Measurements from ENCODE around the gene FAM234B. TPM values are rescaled to one million over a fixed set of nuclear protein-coding genes. Genes with fewer than 3 reads are reported as not detected.
"Not testable (repeated sequence)": the region's sequence is repeated elsewhere in the genome, so short reads cannot be mapped to it uniquely, and the experiment has no call there.

FAM234B gene
- total and polyA plus RNA-seq, 7 experiments from 2014 or later: 2.6 to 5.8 (median 4.3) TPM

- H3K36me3 ChIP-seq (ENCODE audit: control insufficient read depth in 2 of 3, insufficient read depth in 3 of 3, low read length in 3 of 3); H3K4me1 ChIP-seq (ENCODE audit: control insufficient read depth in 2 of 2, insufficient read depth in 2 of 2, low read length in 2 of 2); H3K27me3 Mint-ChIP-seq; H3K9me3 Mint-ChIP-seq; H3K9me3 ChIP-seq (ENCODE audit: control insufficient read depth in 2 of 3, low read length in 3 of 3); H3K27ac Mint-ChIP-seq; CTCF ChIA-PET; H3K4me3 Mint-ChIP-seq; intact Hi-C loops (cut with micrococcal nuclease); H3K27ac ChIP-seq (ENCODE audit: low read depth, low read length); H3K4me1 Mint-ChIP-seq; ATAC-seq; POLR2A ChIA-PET; H3K4me3 ChIP-seq (ENCODE audit: low read length); H3K27me3 ChIP-seq (ENCODE audit: control insufficient read depth in 2 of 2, insufficient read depth in 2 of 2, low read length in 2 of 2); DNase-seq: not testable (repeated sequence)
- H3K36me3 Mint-ChIP-seq: peaks cover 0 to 54% (median 26%) of the 10 kb centered on the region in 5 donors
Observed at GRCh38 chr12:13083638-13084037, 39.5 kb downstream of the FAM234B start.

- Mint-ChIP-seq H3K27ac (no peak overlapping the region), H3K4me3 (no peak overlapping the region), H3K4me1 (peaks cover 0 to 3% (median 0%) of the 10 kb centered on the region in 7 donors), H3K27me3 (no peaks in the 10 kb centered on the region), H3K9me3 (peaks cover 0 to 3% (median 0%) of the 10 kb centered on the region in 11 donors), H3K36me3 (peaks cover 0 to 49% (median 20%) of the 10 kb centered on the region in 5 donors)
- ChIA-PET CTCF (no interaction called here), POLR2A (no interaction called here)
- Histone ChIP-seq H3K4me3 (ENCODE audit: low read length) (no peak overlapping the region), H3K4me1 (ENCODE audit: control insufficient read depth in 2 of 2, insufficient read depth in 2 of 2, low read length in 2 of 2) (no peaks in the 10 kb centered on the region), H3K27me3 (ENCODE audit: control insufficient read depth in 2 of 2, insufficient read depth in 2 of 2, low read length in 2 of 2) (no peaks in the 10 kb centered on the region), H3K27ac (ENCODE audit: low read depth, low read length) (no peak overlapping the region), H3K9me3 (ENCODE audit: control insufficient read depth in 2 of 3, low read length in 3 of 3) (no peaks in the 10 kb centered on the region), H3K36me3 (ENCODE audit: control insufficient read depth in 2 of 3, insufficient read depth in 3 of 3, low read length in 3 of 3) (peaks cover 0 to 3% (median 0%) of the 10 kb centered on the region in 3 experiments)
- ATAC-seq: no peak
- intact Hi-C loops (cut with micrococcal nuclease): no loop called here
- DNase-seq: no peak
Observed at GRCh38 chr12:13084898-13085640, 40.9 kb downstream of the FAM234B start.

GRCh38 chr12:13085968-13086686 lies 41.9 kb downstream of the FAM234B start:
- H3K9me3 ChIP-seq (ENCODE audit: control insufficient read depth in 2 of 3, low read length in 3 of 3): no peaks in the 10 kb centered on the region
- no peak for DNase-seq
- no peak overlapping the region for H3K4me3 Mint-ChIP-seq
- CTCF ChIA-PET: no interaction called here
- no peak overlapping the region for H3K27ac ChIP-seq (ENCODE audit: low read depth, low read length)
- peaks cover 0 to 1% (median 0%) of the 10 kb centered on the region in 3 experiments for H3K36me3 ChIP-seq (ENCODE audit: control insufficient read depth in 2 of 3, insufficient read depth in 3 of 3, low read length in 3 of 3)
- H3K4me3 ChIP-seq (ENCODE audit: low read length): no peak overlapping the region
- H3K27ac Mint-ChIP-seq: no peak overlapping the region
- POLR2A ChIA-PET: no interaction called here
- peaks cover 0 to 38% (median 9%) of the 10 kb centered on the region in 5 donors for H3K36me3 Mint-ChIP-seq
- H3K27me3 Mint-ChIP-seq: peaks cover 0 to 1% (median 0%) of the 10 kb centered on the region in 5 donors
- peaks cover 0 to 3% (median 0%) of the 10 kb centered on the region in 11 donors for H3K9me3 Mint-ChIP-seq
- no peaks in the 10 kb centered on the region for H3K4me1 ChIP-seq (ENCODE audit: control insufficient read depth in 2 of 2, insufficient read depth in 2 of 2, low read length in 2 of 2)
- ATAC-seq: no peak
- H3K27me3 ChIP-seq (ENCODE audit: control insufficient read depth in 2 of 2, insufficient read depth in 2 of 2, low read length in 2 of 2): no peaks in the 10 kb centered on the region
- intact Hi-C loops (cut with micrococcal nuclease): no loop called here
- peaks cover 0 to 3% (median 0%) of the 10 kb centered on the region in 7 donors for H3K4me1 Mint-ChIP-seq

GRCh38 chr12:13087766-13088165 lies 43.6 kb downstream of the FAM234B start:
- ATAC-seq: no peak
- H3K4me1 Mint-ChIP-seq: peaks cover 0 to 3% (median 0%) of the 10 kb centered on the region in 7 donors
- no peak overlapping the region for H3K4me3 Mint-ChIP-seq
- DNase-seq: no peak
- no peaks in the 10 kb centered on the region for H3K27me3 ChIP-seq (ENCODE audit: control insufficient read depth in 2 of 2, insufficient read depth in 2 of 2, low read length in 2 of 2)
- CTCF ChIA-PET: interaction anchor here (0.5 to 3.4 kb wide), 2 partner anchors 13 to 124 kb away, joined by 3 to 8 read pairs; no protein-coding TSS in a partner anchor
- intact Hi-C loops (cut with micrococcal nuclease): no loop called here
- no peak overlapping the region for H3K27ac ChIP-seq (ENCODE audit: low read depth, low read length)
- peaks cover 0 to 2% (median 0%) of the 10 kb centered on the region in 5 donors for H3K27me3 Mint-ChIP-seq
- no peak overlapping the region for H3K4me3 ChIP-seq (ENCODE audit: low read length)
- peaks cover 0 to 29% (median 5%) of the 10 kb centered on the region in 5 donors for H3K36me3 Mint-ChIP-seq
- no peaks in the 10 kb centered on the region for H3K9me3 ChIP-seq (ENCODE audit: control insufficient read depth in 2 of 3, low read length in 3 of 3)
- peaks cover 0 to 3% (median 0%) of the 10 kb centered on the region in 11 donors for H3K9me3 Mint-ChIP-seq
- POLR2A ChIA-PET: no interaction called here
- H3K27ac Mint-ChIP-seq: no peak overlapping the region
- H3K4me1 ChIP-seq (ENCODE audit: control insufficient read depth in 2 of 2, insufficient read depth in 2 of 2, low read length in 2 of 2): no peaks in the 10 kb centered on the region
- H3K36me3 ChIP-seq (ENCODE audit: control insufficient read depth in 2 of 3, insufficient read depth in 3 of 3, low read length in 3 of 3): no peaks in the 10 kb centered on the region

GRCh38 chr12:13088496-13088895 lies 44.3 kb downstream of the FAM234B start:
- CTCF ChIA-PET: interaction anchor here (0.6 to 3.4 kb wide), 2 partner anchors 8 to 123 kb away, joined by 3 to 8 read pairs; no protein-coding TSS in a partner anchor
- H3K27ac Mint-ChIP-seq: no peak overlapping the region

GRCh38 chr12:13090054-13090453 lies 45.9 kb downstream of the FAM234B start:
- CTCF ChIA-PET: interaction anchor here (3.4 kb wide), 1 partner anchor 122 kb away, joined by 8 read pairs; no protein-coding TSS in a partner anchor
- Histone ChIP-seq H3K27me3 (ENCODE audit: control insufficient read depth in 2 of 2, insufficient read depth in 2 of 2, low read length in 2 of 2) (no peaks in the 10 kb centered on the region), H3K36me3 (ENCODE audit: control insufficient read depth in 2 of 3, insufficient read depth in 3 of 3, low read length in 3 of 3) (no peaks in the 10 kb centered on the region), H3K9me3 (ENCODE audit: control insufficient read depth in 2 of 3, low read length in 3 of 3) (no peaks in the 10 kb centered on the region), H3K4me3 (ENCODE audit: low read length) (no peak overlapping the region), H3K27ac (ENCODE audit: low read depth, low read length) (no peak overlapping the region), H3K4me1 (ENCODE audit: control insufficient read depth in 2 of 2, insufficient read depth in 2 of 2, low read length in 2 of 2) (no peaks in the 10 kb centered on the region)
- peaks cover 0 to 7% (median 0%) of the 10 kb centered on the region in 5 donors for H3K27me3 Mint-ChIP-seq
- no peak overlapping the region for H3K4me3 Mint-ChIP-seq
- H3K4me1 Mint-ChIP-seq: peaks cover 0 to under 1% (median 0%) of the 10 kb centered on the region in 7 donors
- intact Hi-C loops (cut with micrococcal nuclease): no loop called here
- POLR2A ChIA-PET: no interaction called here
- no peak overlapping the region for H3K27ac Mint-ChIP-seq
- peaks cover 0 to 11% (median under 1%) of the 10 kb centered on the region in 5 donors for H3K36me3 Mint-ChIP-seq
- DNase-seq (no peak), ATAC-seq (no peak)
- H3K9me3 Mint-ChIP-seq: peaks cover 0 to 2% (median 0%) of the 10 kb centered on the region in 11 donors

More at GRCh38 chr12:13088496-13088895, 44.3 kb downstream of the FAM234B start:
- no peak overlapping the region for H3K4me3 Mint-ChIP-seq
- H3K27me3 Mint-ChIP-seq: peaks cover 0 to 2% (median 0%) of the 10 kb centered on the region in 5 donors
- Histone ChIP-seq H3K27ac (ENCODE audit: low read depth, low read length) (no peak overlapping the region), H3K4me3 (ENCODE audit: low read length) (no peak overlapping the region), H3K9me3 (ENCODE audit: control insufficient read depth in 2 of 3, low read length in 3 of 3) (no peaks in the 10 kb centered on the region), H3K36me3 (ENCODE audit: control insufficient read depth in 2 of 3, insufficient read depth in 3 of 3, low read length in 3 of 3) (no peaks in the 10 kb centered on the region), H3K4me1 (ENCODE audit: control insufficient read depth in 2 of 2, insufficient read depth in 2 of 2, low read length in 2 of 2) (no peaks in the 10 kb centered on the region), H3K27me3 (ENCODE audit: control insufficient read depth in 2 of 2, insufficient read depth in 2 of 2, low read length in 2 of 2) (no peaks in the 10 kb centered on the region)
- POLR2A ChIA-PET: no interaction called here
- intact Hi-C loops (cut with micrococcal nuclease): no loop called here
- H3K4me1 Mint-ChIP-seq: peaks cover 0 to 3% (median 0%) of the 10 kb centered on the region in 7 donors
- DNase-seq (no peak), ATAC-seq (no peak)
- peaks cover 0 to 3% (median 0%) of the 10 kb centered on the region in 11 donors for H3K9me3 Mint-ChIP-seq
- peaks cover 0 to 26% (median 5%) of the 10 kb centered on the region in 5 donors for H3K36me3 Mint-ChIP-seq
